ENCODE data around the gene SMIM29.

- TF ChIP-seq POLR2A (IDR thresholded peaks at IDR 0.05) (no peak), CTCF (IDR thresholded peaks at IDR 0.05) (no peak)
Measured at GRCh38 chr6:34205466-34205865, 43.3 kb downstream of the SMIM29 start.
